Ectodermal cell (in vitro differentiated cells): ENCODE results near the gene AHRR.

Experiments used
- H3K27ac ChIP-seq: 2 replicates; pipeline ENCODE4 v1.7.0; 2013; ENCODE audit warnings: mild to moderate bottlenecking, low read depth, low read length; ENCODE audit not compliant: insufficient read depth, poor library complexity, severe bottlenecking
- H3K27me3 ChIP-seq: 2 replicates; pipeline ENCODE4 v1.7.0; 2013; ENCODE audit warnings: mild to moderate bottlenecking, low read length; ENCODE audit not compliant: insufficient read depth, control insufficient read depth, poor library complexity, severe bottlenecking
- H3K36me3 ChIP-seq: one replicate; pipeline ENCODE4 v1.7.0; 2013; ENCODE audit warnings: low read length; ENCODE audit not compliant: control insufficient read depth, insufficient read depth
- H3K4me1 ChIP-seq: one replicate; pipeline ENCODE4 v1.7.0; 2013; ENCODE audit warnings: low read length; ENCODE audit not compliant: control insufficient read depth, insufficient read depth
- H3K4me3 ChIP-seq: 2 replicates; pipeline ENCODE4 v1.7.0; 2013; ENCODE audit warnings: low read depth, low read length, control low read depth; ENCODE audit not compliant: insufficient read depth
- H3K9me3 ChIP-seq: 2 replicates; pipeline ENCODE4 v1.7.0; 2013; ENCODE audit warnings: mild to moderate bottlenecking, low read length, moderate library complexity; ENCODE audit not compliant: control insufficient read depth
- WGBS, 2 experiments: methylation state at CpG; one replicate each; pipeline ENCODE4 v1.1.7; 2013; ENCODE audit warnings: missing lambda C conversion rate in 2 of 2; 5-methylcytosine and 5-hydroxymethylcytosine counted together

Gene AHRR

GRCh38 chr5:456351-457194, 135.1 kb downstream of the AHRR start:
- H3K4me3 ChIP-seq = no peak overlapping the region
- 94 to 95% methylated on average over 28 of the region's 28 CpGs for WGBS, 2 experiments
- no peaks in the 10 kb centered on the region for H3K27me3 ChIP-seq
- H3K4me1 ChIP-seq = no peaks in the 10 kb centered on the region
- no peaks in the 10 kb centered on the region for H3K9me3 ChIP-seq
- no peak overlapping the region for H3K27ac ChIP-seq
- H3K36me3 ChIP-seq = peaks cover 39% of the 10 kb centered on the region

- Histone ChIP-seq H3K27me3 (no peaks in the 10 kb centered on the region), H3K9me3 (no peaks in the 10 kb centered on the region), H3K36me3 (peaks cover 41% of the 10 kb centered on the region), H3K27ac (no peak overlapping the region), H3K4me3 (no peak overlapping the region), H3K4me1 (no peaks in the 10 kb centered on the region)
- WGBS, 2 experiments = 95 to 96% methylated on average over 19 of the region's 19 CpGs
These were observed 135.9 kb downstream of the AHRR start for GRCh38 chr5:457195-457961.

GRCh38 chr5:458547-459353, 137.2 kb downstream of the AHRR start:
- Histone ChIP-seq H3K4me1 (no peaks in the 10 kb centered on the region), H3K36me3 (peaks cover 33% of the 10 kb centered on the region), H3K9me3 (no peaks in the 10 kb centered on the region), H3K27ac (no peak overlapping the region), H3K4me3 (no peak overlapping the region), H3K27me3 (no peaks in the 10 kb centered on the region)
- WGBS, 2 experiments = 91 to 93% methylated on average over 16 to 17 of the region's 17 CpGs

- Histone ChIP-seq H3K4me1 (no peaks in the 10 kb centered on the region), H3K27me3 (no peaks in the 10 kb centered on the region), H3K4me3 (no peak overlapping the region), H3K27ac (no peak overlapping the region), H3K36me3 (peaks cover 30% of the 10 kb centered on the region), H3K9me3 (no peaks in the 10 kb centered on the region)
- WGBS, 2 experiments = 96% methylated on average over 24 of the region's 24 CpGs
These were observed 138.2 kb downstream of the AHRR start for GRCh38 chr5:459562-460272.

- H3K4me1 ChIP-seq = no peaks in the 10 kb centered on the region
- H3K27ac ChIP-seq = no peak overlapping the region
- H3K4me3 ChIP-seq = no peak overlapping the region
- 95 to 96% methylated on average over 8 of the region's 8 CpGs for WGBS, 2 experiments
- H3K9me3 ChIP-seq = no peaks in the 10 kb centered on the region
- H3K36me3 ChIP-seq = peaks cover 34% of the 10 kb centered on the region
- no peaks in the 10 kb centered on the region for H3K27me3 ChIP-seq
These were observed 138.7 kb downstream of the AHRR start for GRCh38 chr5:460273-460625.

- H3K4me1 ChIP-seq = no peaks in the 10 kb centered on the region
- no peaks in the 10 kb centered on the region for H3K27me3 ChIP-seq
- no peaks in the 10 kb centered on the region for H3K9me3 ChIP-seq
- H3K4me3 ChIP-seq = no peak overlapping the region
- H3K36me3 ChIP-seq = peaks cover 35% of the 10 kb centered on the region
- H3K27ac ChIP-seq = no peak overlapping the region
- WGBS, 2 experiments = 95 to 97% methylated on average over 24 of the region's 24 CpGs
These were observed 140.6 kb downstream of the AHRR start for GRCh38 chr5:462051-462481.

GRCh38 chr5:463301-463700, 141.8 kb downstream of the AHRR start:
- no peaks in the 10 kb centered on the region for H3K9me3 ChIP-seq
- H3K4me1 ChIP-seq = no peaks in the 10 kb centered on the region
- WGBS, 2 experiments = 88% methylated on average over 7 of the region's 7 CpGs
- no peak overlapping the region for H3K27ac ChIP-seq
- no peaks in the 10 kb centered on the region for H3K27me3 ChIP-seq
- H3K36me3 ChIP-seq = peaks cover 32% of the 10 kb centered on the region
- H3K4me3 ChIP-seq = no peak overlapping the region

GRCh38 chr5:463952-464351, 142.4 kb downstream of the AHRR start:
- Histone ChIP-seq H3K4me3 (no peak overlapping the region), H3K27ac (no peak overlapping the region), H3K4me1 (no peaks in the 10 kb centered on the region), H3K27me3 (no peaks in the 10 kb centered on the region), H3K9me3 (no peaks in the 10 kb centered on the region), H3K36me3 (peaks cover 32% of the 10 kb centered on the region)
- 94 to 95% methylated on average over 18 of the region's 18 CpGs for WGBS, 2 experiments

- no peaks in the 10 kb centered on the region for H3K9me3 ChIP-seq
- H3K4me1 ChIP-seq = no peaks in the 10 kb centered on the region
- peaks cover 31% of the 10 kb centered on the region for H3K36me3 ChIP-seq
- H3K27me3 ChIP-seq = no peaks in the 10 kb centered on the region
- H3K27ac ChIP-seq = no peak overlapping the region
- no peak overlapping the region for H3K4me3 ChIP-seq
- 94 to 95% methylated on average over 19 of the region's 19 CpGs for WGBS, 2 experiments
These were observed 142.9 kb downstream of the AHRR start for GRCh38 chr5:464446-464842.
